Measurements from ENCODE around the gene CPED1. TPM values are rescaled to one million over a fixed set of nuclear protein-coding genes. Genes with fewer than 3 reads are reported as not detected.

Gene CPED1
- total RNA-seq, 1 experiment from 2014 or later: 1.8 TPM

GRCh38 chr7:121020249-121020988, 31.9 kb downstream of the CPED1 start:
- peaks cover 38% of the 10 kb centered on the region for H3K4me1 ChIP-seq (ENCODE audit: insufficient read depth, low read length)
- no peak overlapping the region for H2AFZ ChIP-seq (ENCODE audit: low read length)
- TF ChIP-seq EZH2 (IDR thresholded peaks at IDR 0.05; ENCODE audit: low read length, unreplicated experiment) (no peak), EZH2phosphoT487 (IDR thresholded peaks at IDR 0.05; ENCODE audit: borderline replicate concordance, low read length) (no peak), CTCF (conservative IDR thresholded peaks at IDR 0.05; ENCODE audit: low read depth, low read length) (no peak)
- H3K27me3 ChIP-seq (ENCODE audit: low read length): no peaks in the 10 kb centered on the region
- H3K36me3 ChIP-seq (ENCODE audit: low read depth, low read length): no peaks in the 10 kb centered on the region
- H3K4me3 ChIP-seq (ENCODE audit: low read length): no peak overlapping the region
- peak; percentile 72 for ATAC-seq
- no peaks in the 10 kb centered on the region for H3K79me2 ChIP-seq (ENCODE audit: low read length)
- no peaks in the 10 kb centered on the region for H3F3A ChIP-seq (ENCODE audit: low read length, unreplicated experiment)
- DNase-seq: peak; percentile 70
- H3K4me2 ChIP-seq (ENCODE audit: low read length): peak overlapping the region; percentile 32
- no peak overlapping the region for H3K9ac ChIP-seq (ENCODE audit: low read length)
- no peaks in the 10 kb centered on the region for H4K20me1 ChIP-seq (ENCODE audit: low read length)
- no TSS peak for BruUV-seq (replicated peaks)
- H3K9me2 ChIP-seq (replicated peaks; ENCODE audit: low read length): no peaks in the 10 kb centered on the region
- CTCF ChIA-PET: no interaction called here
- peak overlapping the region; percentile 21 for H3K27ac ChIP-seq (ENCODE audit: low read length)
- intact Hi-C loops (cut with micrococcal nuclease): loop anchor here (1.0 to 2.0 kb wide), 2 partner anchors 18 to 28 kb away; no protein-coding TSS in a partner anchor
- POLR2A ChIA-PET (ENCODE audit: unreplicated experiment): no interaction called here
- no peaks in the 10 kb centered on the region for H3K9me3 ChIP-seq (ENCODE audit: low read length)

GRCh38 chr7:121020989-121021969, 32.8 kb downstream of the CPED1 start:
- DNase-seq (peak; percentile 10), ATAC-seq (no peak)
- H3K79me2 ChIP-seq (ENCODE audit: low read length): no peaks in the 10 kb centered on the region
- no peaks in the 10 kb centered on the region for H4K20me1 ChIP-seq (ENCODE audit: low read length)
- POLR2A ChIA-PET (ENCODE audit: unreplicated experiment): no interaction called here
- no peaks in the 10 kb centered on the region for H3F3A ChIP-seq (ENCODE audit: low read length, unreplicated experiment)
- BruUV-seq (replicated peaks): no TSS peak
- CTCF ChIA-PET: interaction anchor here (0.6 kb wide), 1 partner anchor 33 kb away, joined by 3 read pairs; the partner anchor contains the start of gene CPED1
- H3K36me3 ChIP-seq (ENCODE audit: low read depth, low read length): no peaks in the 10 kb centered on the region
- H3K4me1 ChIP-seq (ENCODE audit: insufficient read depth, low read length): peaks cover 38% of the 10 kb centered on the region
- H2AFZ ChIP-seq (ENCODE audit: low read length): no peak overlapping the region
- no peak overlapping the region for H3K9ac ChIP-seq (ENCODE audit: low read length)
- H3K9me2 ChIP-seq (replicated peaks; ENCODE audit: low read length): no peaks in the 10 kb centered on the region
- intact Hi-C loops (cut with micrococcal nuclease): loop anchor here (1.0 to 2.0 kb wide), 2 partner anchors 19 to 28 kb away; no protein-coding TSS in a partner anchor
- H3K27ac ChIP-seq (ENCODE audit: low read length): peak overlapping the region; percentile 21
- no peaks in the 10 kb centered on the region for H3K9me3 ChIP-seq (ENCODE audit: low read length)
- peak overlapping the region; percentile 18; the same call in 1 of the 2 replicates for H3K4me2 ChIP-seq (ENCODE audit: low read length)
- no peaks in the 10 kb centered on the region for H3K27me3 ChIP-seq (ENCODE audit: low read length)
- no peak overlapping the region for H3K4me3 ChIP-seq (ENCODE audit: low read length)
- TF ChIP-seq EZH2phosphoT487 (IDR thresholded peaks at IDR 0.05; ENCODE audit: borderline replicate concordance, low read length) (no peak), EZH2 (IDR thresholded peaks at IDR 0.05; ENCODE audit: low read length, unreplicated experiment) (no peak), CTCF (conservative IDR thresholded peaks at IDR 0.05; ENCODE audit: low read depth, low read length) (no peak)

Measured in PC-3 (cell line).